Kasumi-1 (cell line): ENCODE measurements around the gene RNF123.

Source experiments
- DNase-seq, 2 experiments: peaks; one replicate each; lab custom pipeline; 2025; lab: John Stamatoyannopoulos, UW

The RNF123 gene

GRCh38 chr3:49658711-49659110 is 30.6 kb upstream of the RNF123 start:
- no peak for DNase-seq

GRCh38 chr3:49659756-49660155 is 29.6 kb upstream of the RNF123 start:
- no peak for DNase-seq

- no peak for DNase-seq
These were observed 28.1 kb upstream of the RNF123 start for GRCh38 chr3:49661281-49661680.

GRCh38 chr3:49662021-49662420 is 27.3 kb upstream of the RNF123 start:
- no peak for DNase-seq

GRCh38 chr3:49662720-49663413 is 26.5 kb upstream of the RNF123 start:
- DNase-seq: no peak

- no peak for DNase-seq
These were observed 25.5 kb upstream of the RNF123 start for GRCh38 chr3:49663831-49664230.

- DNase-seq: no peak
These were observed 25.1 kb upstream of the RNF123 start for GRCh38 chr3:49664300-49664699.

- no peak for DNase-seq
These were observed 23.4 kb upstream of the RNF123 start for GRCh38 chr3:49665822-49666519.

GRCh38 chr3:49666592-49666991 is 22.8 kb upstream of the RNF123 start:
- no peak for DNase-seq

GRCh38 chr3:49667701-49668413 is 21.5 kb upstream of the RNF123 start:
- DNase-seq: no peak

GRCh38 chr3:49668414-49668797 is 21.0 kb upstream of the RNF123 start:
- peak; percentile 28 to 30 for DNase-seq

GRCh38 chr3:49668861-49669260 is 20.5 kb upstream of the RNF123 start:
- no peak for DNase-seq

GRCh38 chr3:49669352-49669751 is 20.0 kb upstream of the RNF123 start:
- no peak for DNase-seq

GRCh38 chr3:49670940-49671290 is 18.4 kb upstream of the RNF123 start:
- no peak for DNase-seq

- DNase-seq: no peak
These were observed 17.8 kb upstream of the RNF123 start for GRCh38 chr3:49671291-49672288.

GRCh38 chr3:49673121-49673714 is 16.1 kb upstream of the RNF123 start:
- DNase-seq: no peak

- DNase-seq: no peak
These were observed 15.5 kb upstream of the RNF123 start, which contains the start of gene APEH for GRCh38 chr3:49673715-49674496. TSS of gene APEH (plus strand) at chr3:49674351. CDS start at chr3:49674402, 51 bp downstream.

- DNase-seq: no peak
These were observed 14.8 kb upstream of the RNF123 start for GRCh38 chr3:49674497-49674983.

- no peak for DNase-seq
These were observed 13.4 kb upstream of the RNF123 start for GRCh38 chr3:49675912-49676311.

- DNase-seq: no peak
These were observed 8.7 kb upstream of the RNF123 start for GRCh38 chr3:49680493-49681231.
